AG10803 (cell line): Measurements from ENCODE around the gene LAMC3.

ENCODE experiments used
- DNase-seq: peaks from one replicate; pipeline ENCODE4 v3.0.0; 2010; ENCODE audit warnings: low read depth
- H3K4me3 ChIP-seq: 2 replicates; pipeline ENCODE4 v1.5.1; 2011; ENCODE audit warnings: mild to moderate bottlenecking, low read length, control low read depth
- CTCF ChIP-seq: conservative IDR thresholded peaks from 2 replicates; pipeline ENCODE4 v1.5.1; 2011; ENCODE audit warnings: mild to moderate bottlenecking, low read length, control low read depth, inconsistent platforms

Gene LAMC3

GRCh38 chr9:130983970-130984369 is 25.0 kb upstream of the LAMC3 start:
- DNase-seq, result no peak
- no peak overlapping the region for H3K4me3 ChIP-seq
- no peak for TF ChIP-seq CTCF

- H3K4me3 ChIP-seq, result no peak overlapping the region
- no peak for DNase-seq
- no peak for TF ChIP-seq CTCF
Observed at GRCh38 chr9:130984521-130984920, 24.5 kb upstream of the LAMC3 start.

- no peak for TF ChIP-seq CTCF
- H3K4me3 ChIP-seq, result no peak overlapping the region
- DNase-seq, result no peak
Observed at GRCh38 chr9:130985029-130985428, 23.9 kb upstream of the LAMC3 start.

- no peak for TF ChIP-seq CTCF
- no peak for DNase-seq
- no peak overlapping the region for H3K4me3 ChIP-seq
Observed at GRCh38 chr9:130985606-130986162, 23.3 kb upstream of the LAMC3 start.

- TF ChIP-seq CTCF, result no peak
- no peak for DNase-seq
- no peak overlapping the region for H3K4me3 ChIP-seq
Observed at GRCh38 chr9:130986356-130986965, 22.5 kb upstream of the LAMC3 start.

- no peak overlapping the region for H3K4me3 ChIP-seq
- no peak for TF ChIP-seq CTCF
- no peak for DNase-seq
Observed at GRCh38 chr9:130987054-130987453, 21.9 kb upstream of the LAMC3 start.

GRCh38 chr9:130987738-130988399 is 21.1 kb upstream of the LAMC3 start:
- DNase-seq, result peak; percentile 56
- no peak overlapping the region for H3K4me3 ChIP-seq
- no peak for TF ChIP-seq CTCF
